GM06990 (cell line): ENCODE results near the gene OR10J5.
"Not testable (repeated sequence)": the region's sequence is repeated elsewhere in the genome, so short reads cannot be mapped to it uniquely, and the experiment has no call there.

ENCODE experiments used
- DNase-seq: peaks from one replicate; pipeline ENCODE4 v3.0.0-alpha.2; 2011; ENCODE audit not compliant: insufficient read length; ENCODE audit errors: extremely low read depth
- H3K27me3 ChIP-seq: replicated peaks from 2 replicates; pipeline ENCODE4 v1.6.0; 2011; ENCODE audit warnings: low read length; ENCODE audit not compliant: control insufficient read depth, insufficient read depth
- H3K36me3 ChIP-seq: 2 replicates; pipeline ENCODE4 v1.5.1; 2011; ENCODE audit warnings: low read length; ENCODE audit not compliant: control insufficient read depth, insufficient read depth
- H3K4me3 ChIP-seq: replicated peaks from 2 replicates; pipeline ENCODE4 v1.5.1; 2011; ENCODE audit warnings: low read depth, mild to moderate bottlenecking, control low read depth, low read length
- CTCF ChIP-seq: IDR thresholded peaks from 2 replicates; pipeline ENCODE4 v1.5.1; 2011; ENCODE audit warnings: low read length, control low read depth, mild to moderate bottlenecking, inconsistent platforms; ENCODE audit not compliant: insufficient read depth, poor library complexity, severe bottlenecking

OR10J5 gene

GRCh38 chr1:159532922-159533321, 2.9 kb downstream of the OR10J5 start:
- Histone ChIP-seq H3K36me3 (no peaks in the 10 kb centered on the region), H3K27me3 (no peaks in the 10 kb centered on the region; the same call in none of the 2 replicates), H3K4me3 (no peak overlapping the region)
- DNase-seq, result no peak
- TF ChIP-seq CTCF, result no peak

GRCh38 chr1:159524792-159525191, 11.0 kb downstream of the OR10J5 start:
- not testable (repeated sequence) for DNase-seq, H3K27me3 ChIP-seq, H3K36me3 ChIP-seq, H3K4me3 ChIP-seq

GRCh38 chr1:159510229-159510541, 25.6 kb downstream of the OR10J5 start:
- no peak for DNase-seq
- no peak for TF ChIP-seq CTCF
- H3K27me3 ChIP-seq, result no peaks in the 10 kb centered on the region
- no peaks in the 10 kb centered on the region for H3K36me3 ChIP-seq
- H3K4me3 ChIP-seq, result no peak overlapping the region

GRCh38 chr1:159509440-159510228, 26.2 kb downstream of the OR10J5 start:
- Histone ChIP-seq H3K36me3 (no peaks in the 10 kb centered on the region), H3K4me3 (no peak overlapping the region), H3K27me3 (no peaks in the 10 kb centered on the region)
- no peak for TF ChIP-seq CTCF
- DNase-seq, result no peak

GRCh38 chr1:159508951-159509350, 26.9 kb downstream of the OR10J5 start:
- no peak overlapping the region for H3K4me3 ChIP-seq
- H3K27me3 ChIP-seq, result no peaks in the 10 kb centered on the region
- no peak for TF ChIP-seq CTCF
- H3K36me3 ChIP-seq, result no peaks in the 10 kb centered on the region
- no peak for DNase-seq

GRCh38 chr1:159505676-159506075, 30.1 kb downstream of the OR10J5 start:
- Histone ChIP-seq H3K4me3 (no peak overlapping the region), H3K27me3 (no peaks in the 10 kb centered on the region), H3K36me3 (no peaks in the 10 kb centered on the region)
- TF ChIP-seq CTCF, result no peak
- no peak for DNase-seq
